Upper lobe of right lung (tissue), 1 donor: Measurements from ENCODE around the gene ADNP. TPM values are rescaled to one million over a fixed set of nuclear protein-coding genes. Genes with fewer than 3 reads are reported as not detected.

Source experiments
- ATAC-seq: fragments of 200-7000 bp; cut with Tn5 transposase; one replicate; pipeline ENCODE4 v1.9.1; 2020; ENCODE audit warnings: mild to moderate bottlenecking, moderate library complexity
- DNase-seq: peaks from one replicate; pipeline ENCODE4 v3.0.0-alpha.2; 2020
- H3K27ac ChIP-seq: fragments of 200-600 bp; one replicate; pipeline ENCODE4 v1.8.0; 2022
- H3K27me3 ChIP-seq: fragments of 200-600 bp; one replicate; pipeline ENCODE4 v1.8.0; 2022; ENCODE audit warnings: mild to moderate bottlenecking
- H3K36me3 ChIP-seq: fragments of 200-600 bp; one replicate; pipeline ENCODE4 v1.8.0; 2022
- H3K4me1 ChIP-seq: fragments of 200-600 bp; one replicate; pipeline ENCODE4 v1.8.0; 2022
- H3K4me3 ChIP-seq: fragments of 200-600 bp; one replicate; pipeline ENCODE4 v1.8.0; 2022; ENCODE audit warnings: mild to moderate bottlenecking
- H3K9me3 ChIP-seq: fragments of 200-600 bp; one replicate; pipeline ENCODE4 v1.8.0; 2022
- intact Hi-C: fragments of 100-400 bp; cut with DNase I; formaldehyde crosslinking; loops from one replicate; pipeline ENCODE4 v1.11.0; 2022
- total RNA-seq: library from RNA; stranded (reverse); fragmentation: NEBNext Ultra II Directional; extraction: Animal tissue kit (Norgen Biotek cat#: 25700); gene quantifications from one replicate; pipeline ENCODE4 v1.2.1, GENCODE V29; 2021
- TF ChIP-seq, protein P1 (sequence below): fragments of 200-600 bp; IDR thresholded peaks from one replicate; pipeline ENCODE4 v1.8.0; 2022; ENCODE audit warnings: antibody characterized with exemption
- donor health status: DM: no; HTN: yes; CAD: no; lungs with severe emphysema.

ADNP gene
- total RNA-seq, 1 donor from 2014 or later: 54.1 TPM

DNA sequence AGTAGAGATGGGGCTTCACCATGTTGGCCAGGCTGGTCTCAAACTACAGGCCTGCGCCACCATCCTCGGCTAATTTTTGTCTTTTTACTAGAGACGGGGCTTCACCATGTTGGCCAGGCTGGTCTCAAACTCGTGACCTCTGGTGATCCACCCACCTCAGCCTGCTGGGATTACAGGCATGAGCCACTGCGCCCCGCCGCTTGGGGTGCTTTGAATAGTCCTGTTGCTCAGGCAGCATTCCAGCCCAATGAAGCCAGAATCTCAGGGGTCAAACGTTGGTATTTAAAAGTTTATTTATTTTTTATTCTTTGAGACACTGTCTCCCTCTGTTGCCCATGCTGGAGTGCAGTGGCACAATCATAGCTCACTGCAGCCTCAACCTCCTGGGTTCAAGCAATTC, 38.7 kb upstream of the ADNP start:
- no peak for DNase-seq
- no peaks in the 10 kb centered on the region for H3K4me1 ChIP-seq
- TF ChIP-seq, protein P1, sequence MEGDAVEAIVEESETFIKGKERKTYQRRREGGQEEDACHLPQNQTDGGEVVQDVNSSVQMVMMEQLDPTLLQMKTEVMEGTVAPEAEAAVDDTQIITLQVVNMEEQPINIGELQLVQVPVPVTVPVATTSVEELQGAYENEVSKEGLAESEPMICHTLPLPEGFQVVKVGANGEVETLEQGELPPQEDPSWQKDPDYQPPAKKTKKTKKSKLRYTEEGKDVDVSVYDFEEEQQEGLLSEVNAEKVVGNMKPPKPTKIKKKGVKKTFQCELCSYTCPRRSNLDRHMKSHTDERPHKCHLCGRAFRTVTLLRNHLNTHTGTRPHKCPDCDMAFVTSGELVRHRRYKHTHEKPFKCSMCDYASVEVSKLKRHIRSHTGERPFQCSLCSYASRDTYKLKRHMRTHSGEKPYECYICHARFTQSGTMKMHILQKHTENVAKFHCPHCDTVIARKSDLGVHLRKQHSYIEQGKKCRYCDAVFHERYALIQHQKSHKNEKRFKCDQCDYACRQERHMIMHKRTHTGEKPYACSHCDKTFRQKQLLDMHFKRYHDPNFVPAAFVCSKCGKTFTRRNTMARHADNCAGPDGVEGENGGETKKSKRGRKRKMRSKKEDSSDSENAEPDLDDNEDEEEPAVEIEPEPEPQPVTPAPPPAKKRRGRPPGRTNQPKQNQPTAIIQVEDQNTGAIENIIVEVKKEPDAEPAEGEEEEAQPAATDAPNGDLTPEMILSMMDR: no peak
- no peaks in the 10 kb centered on the region for H3K9me3 ChIP-seq
- no peak overlapping the region for H3K4me3 ChIP-seq
- H3K27ac ChIP-seq: no peak overlapping the region
- no peaks in the 10 kb centered on the region for H3K27me3 ChIP-seq
- no peak for ATAC-seq
- no peaks in the 10 kb centered on the region for H3K36me3 ChIP-seq
- intact Hi-C loops: no loop called here

DNA sequence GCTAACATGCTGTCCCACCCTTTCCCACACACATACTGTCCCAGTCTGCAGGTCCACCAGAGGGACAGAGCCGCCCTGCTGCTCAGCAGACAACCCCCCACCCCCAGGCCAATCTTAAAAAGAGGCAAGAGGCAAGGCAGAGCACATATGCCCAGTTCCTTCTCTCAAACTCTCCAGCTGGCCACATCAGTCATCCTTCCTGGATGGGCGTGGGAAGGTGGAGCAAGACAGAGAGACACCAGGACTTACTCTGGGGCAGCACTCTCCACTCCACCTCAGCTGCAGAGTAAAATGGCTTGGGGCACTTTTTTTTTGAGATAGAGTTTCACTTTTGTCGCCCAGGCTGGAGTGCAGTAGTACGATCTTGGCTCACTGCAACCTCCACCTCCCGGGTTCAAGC, 38.2 kb upstream of the ADNP start:
- Histone ChIP-seq H3K27ac (no peak overlapping the region), H3K27me3 (no peaks in the 10 kb centered on the region), H3K4me1 (no peaks in the 10 kb centered on the region), H3K9me3 (no peaks in the 10 kb centered on the region), H3K4me3 (no peak overlapping the region), H3K36me3 (no peaks in the 10 kb centered on the region)
- ATAC-seq: no peak
- DNase-seq: no peak
- TF ChIP-seq, protein P1: no peak
- intact Hi-C loops: no loop called here

DNA sequence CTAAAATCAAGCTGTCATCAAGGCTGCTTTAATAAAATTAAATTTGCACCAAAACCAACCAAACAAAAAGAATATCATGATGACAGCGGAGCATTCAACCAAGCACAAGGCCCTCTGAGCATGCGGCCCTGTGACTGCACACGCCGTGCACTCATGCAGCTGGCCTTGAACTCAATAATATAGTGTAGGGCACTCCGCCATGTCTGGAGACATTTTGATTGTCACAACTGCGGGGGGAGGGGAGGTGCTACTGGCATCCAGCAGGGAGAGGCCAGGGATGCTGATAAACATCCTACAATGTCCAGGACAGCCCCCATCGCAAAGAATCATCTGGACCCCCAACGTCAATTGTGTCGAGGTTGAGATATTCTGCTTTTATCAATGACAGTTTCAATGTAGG, 37.1 kb upstream of the ADNP start:
- no peaks in the 10 kb centered on the region for H3K4me1 ChIP-seq
- intact Hi-C loops: no loop called here

DNA sequence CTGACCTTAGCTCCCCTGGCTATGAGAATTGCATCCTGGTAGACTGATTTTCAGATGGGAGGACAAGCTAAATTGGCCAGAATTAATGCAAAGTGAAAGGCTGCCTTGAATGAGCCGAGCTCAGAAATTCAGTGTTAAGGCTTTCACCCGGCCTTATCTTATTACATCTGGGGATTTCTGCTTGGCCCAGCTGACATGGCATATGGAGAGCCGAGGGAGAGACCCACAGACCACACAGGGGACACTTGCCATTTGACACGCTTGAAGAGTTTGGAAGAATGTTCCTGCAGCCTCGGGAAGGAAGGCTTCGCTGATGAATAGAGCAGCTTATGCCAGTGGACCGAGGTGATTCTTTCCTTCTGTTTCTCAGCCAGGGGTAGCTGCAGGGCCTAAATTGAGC, 36.3 kb upstream of the ADNP start:
- H3K27ac ChIP-seq: no peak overlapping the region
- TF ChIP-seq, protein P1: no peak
- DNase-seq (no peak), ATAC-seq (no peak)
- H3K27me3 ChIP-seq: no peaks in the 10 kb centered on the region
- intact Hi-C loops: no loop called here
- no peak overlapping the region for H3K4me3 ChIP-seq
- no peaks in the 10 kb centered on the region for H3K36me3 ChIP-seq
- no peaks in the 10 kb centered on the region for H3K4me1 ChIP-seq
- H3K9me3 ChIP-seq: no peaks in the 10 kb centered on the region

More for the DNA sequence above, 37.1 kb upstream of the ADNP start:
- H3K4me3 ChIP-seq: no peak overlapping the region
- H3K9me3 ChIP-seq: no peaks in the 10 kb centered on the region
- ATAC-seq: no peak
- H3K36me3 ChIP-seq: no peaks in the 10 kb centered on the region
- DNase-seq: no peak
- H3K27me3 ChIP-seq: no peaks in the 10 kb centered on the region
- no peak overlapping the region for H3K27ac ChIP-seq
- TF ChIP-seq, protein P1: no peak

DNA sequence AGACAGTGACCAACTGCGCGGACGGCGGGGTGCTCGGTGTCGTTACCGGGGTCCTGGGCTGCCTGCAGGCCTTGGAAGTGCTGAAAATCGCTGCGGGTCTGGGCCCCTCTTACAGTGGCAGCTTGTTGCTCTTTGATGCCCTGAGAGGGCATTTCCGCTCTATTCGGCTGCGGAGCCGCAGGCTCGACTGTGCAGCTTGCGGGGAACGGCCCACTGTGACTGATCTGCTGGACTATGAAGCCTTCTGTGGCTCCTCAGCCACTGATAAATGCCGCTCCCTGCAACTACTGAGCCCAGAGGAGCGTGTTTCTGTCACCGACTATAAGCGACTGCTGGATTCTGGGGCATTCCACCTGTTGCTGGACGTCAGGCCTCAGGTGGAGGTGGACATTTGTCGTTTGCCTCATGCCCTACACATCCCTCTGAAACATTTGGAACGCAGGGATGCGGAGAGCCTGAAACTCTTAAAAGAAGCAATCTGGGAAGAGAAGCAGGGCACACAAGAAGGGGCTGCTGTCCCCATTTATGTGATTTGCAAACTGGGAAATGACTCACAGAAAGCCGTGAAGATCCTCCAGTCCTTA, 28.4 kb upstream of the ADNP start:
- DNase-seq (no peak), ATAC-seq (no peak)
- H3K36me3 ChIP-seq: peaks cover 4% of the 10 kb centered on the region
- H3K27ac ChIP-seq: peak overlapping the region; percentile 97
- TF ChIP-seq, protein P1: no peak
- H3K27me3 ChIP-seq: no peaks in the 10 kb centered on the region
- H3K4me3 ChIP-seq: peak overlapping the region; percentile 77
- no peaks in the 10 kb centered on the region for H3K9me3 ChIP-seq
- intact Hi-C loops: no loop called here
- H3K4me1 ChIP-seq: peaks cover 32% of the 10 kb centered on the region
